Calu3 (cell line): ENCODE results near the gene SYNM. TPM values are rescaled to one million over a fixed set of nuclear protein-coding genes. Genes with fewer than 3 reads are reported as not detected.
"Not testable (repeated sequence)": the region's sequence is repeated elsewhere in the genome, so short reads cannot be mapped to it uniquely, and the experiment has no call there.

Source experiments
- BruUV-seq: library from RNA; stranded (reverse); fragments of 400-500 nt; replicated peaks from 2 replicates; lab custom pipeline; 2021; lab: Mats Ljungman, UMichigan
- CTCF ChIA-PET: fragments of 300-600 bp; sonication (Branson Sonifier 250); formaldehyde crosslinking; loops from one replicate; lab custom pipeline; 2022; ENCODE audit warnings: antibody characterized with exemption; lab: Charles Lee
- DNase-seq: peaks from one replicate; pipeline ENCODE4 v3.0.0; 2022
- H3K27ac Mint-ChIP-seq: one replicate; pipeline ENCODE4 v1.8.0; 2022; ENCODE audit warnings: mixed read lengths; ENCODE audit not compliant: unreplicated experiment
- H3K27me3 Mint-ChIP-seq: one replicate; pipeline ENCODE4 v1.8.0; 2022; ENCODE audit warnings: mixed read lengths; ENCODE audit not compliant: unreplicated experiment
- H3K36me3 Mint-ChIP-seq: one replicate; pipeline ENCODE4 v1.8.0; 2022; ENCODE audit warnings: mild to moderate bottlenecking, moderate library complexity, mixed read lengths; ENCODE audit not compliant: insufficient read depth, unreplicated experiment
- H3K4me1 Mint-ChIP-seq: one replicate; pipeline ENCODE4 v1.8.0; 2022; ENCODE audit warnings: mild to moderate bottlenecking, low read depth, mixed read lengths; ENCODE audit not compliant: unreplicated experiment
- H3K4me3 Mint-ChIP-seq: one replicate; pipeline ENCODE4 v1.8.0; 2022; ENCODE audit warnings: mild to moderate bottlenecking, low read depth, moderate library complexity, mixed read lengths; ENCODE audit not compliant: unreplicated experiment
- H3K9me3 Mint-ChIP-seq: one replicate; pipeline ENCODE4 v1.8.0; 2022; ENCODE audit warnings: low read depth, mixed read lengths; ENCODE audit not compliant: unreplicated experiment
- intact Hi-C: fragments of 100-400 bp; cut with micrococcal nuclease; formaldehyde crosslinking; loops from one replicate; pipeline ENCODE4 v1.10.0; 2022; ENCODE audit not compliant: unreplicated experiment
- total RNA-seq: library from RNA; stranded (reverse); gene quantifications from 2 replicates; pipeline ENCODE4 v1.2.3, GENCODE V29; 2022
- TF ChIP-seq, protein P1 (sequence below): fragments of 200-600 bp; IDR thresholded peaks from one replicate; pipeline ENCODE4 v1.8.0; 2022; ENCODE audit warnings: antibody characterized with exemption; ENCODE audit not compliant: unreplicated experiment

SYNM gene
- total RNA-seq, 1 experiment from 2014 or later: 7.8 TPM

DNA sequence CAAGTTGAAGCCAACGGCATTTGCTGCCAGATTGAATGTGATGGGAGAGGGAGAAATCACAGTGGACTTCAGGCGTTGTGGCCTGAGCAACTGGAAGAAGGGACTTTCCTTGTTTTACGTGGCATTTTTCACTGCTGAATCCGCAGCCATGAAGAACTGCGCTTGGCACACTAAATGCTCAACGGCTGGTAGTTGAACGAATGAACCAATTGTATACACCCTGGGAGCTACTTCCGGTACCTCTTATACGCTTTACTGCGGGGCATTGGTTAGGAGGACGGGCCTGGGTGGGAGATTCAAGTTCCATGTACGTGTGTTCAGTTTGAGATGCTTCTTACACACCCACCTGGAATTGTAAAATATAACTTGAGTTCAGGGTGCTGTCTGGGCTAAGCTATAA is 5.2 kb downstream of the SYNM start:
- no peaks in the 10 kb centered on the region for H3K9me3 Mint-ChIP-seq
- intact Hi-C loops: no loop called here

DNA sequence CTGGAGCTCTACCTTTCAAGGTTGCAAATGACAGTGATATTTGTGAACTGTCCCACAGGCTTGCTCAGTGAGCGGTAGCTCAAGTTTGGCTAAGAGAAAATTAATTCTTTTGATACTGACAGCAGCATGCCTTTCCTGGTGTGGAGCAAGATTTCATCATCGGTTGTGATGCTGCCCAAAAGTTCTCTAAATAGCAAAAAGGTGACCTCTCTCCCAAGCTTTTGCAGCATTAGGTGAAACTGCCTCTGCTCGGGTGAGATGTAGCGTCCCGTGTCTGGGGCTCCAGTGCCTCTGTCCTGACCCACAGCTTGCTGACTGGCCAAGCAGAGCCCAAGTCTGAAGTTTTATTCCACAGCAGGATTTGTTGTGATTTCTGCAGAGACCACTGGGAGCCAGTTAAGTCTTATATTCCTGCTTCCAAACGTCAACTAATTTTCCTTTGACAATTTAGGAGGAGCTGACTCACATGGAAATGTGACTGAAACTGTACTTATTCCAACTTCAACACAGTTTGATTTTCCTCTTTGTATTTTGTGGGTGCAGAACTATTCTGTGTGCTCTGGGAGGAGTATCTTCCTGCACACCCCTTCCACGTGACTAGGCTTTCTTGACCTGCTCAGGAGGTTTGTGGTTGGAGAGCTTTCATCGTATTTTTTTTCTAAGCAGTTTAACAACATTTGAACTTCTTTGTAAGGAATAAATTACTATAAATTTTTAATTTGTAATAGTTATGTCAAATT is 5.9 kb downstream of the SYNM start:
- H3K9me3 Mint-ChIP-seq: no peaks in the 10 kb centered on the region
- no TSS peak for BruUV-seq
- H3K27me3 Mint-ChIP-seq: peaks cover 14% of the 10 kb centered on the region
- H3K4me1 Mint-ChIP-seq: no peaks in the 10 kb centered on the region
- intact Hi-C loops: no loop called here
- H3K27ac Mint-ChIP-seq: no peak overlapping the region
- no peak for DNase-seq
- CTCF ChIA-PET: no interaction called here
- no peak overlapping the region for H3K4me3 Mint-ChIP-seq
- TF ChIP-seq, protein P1, sequence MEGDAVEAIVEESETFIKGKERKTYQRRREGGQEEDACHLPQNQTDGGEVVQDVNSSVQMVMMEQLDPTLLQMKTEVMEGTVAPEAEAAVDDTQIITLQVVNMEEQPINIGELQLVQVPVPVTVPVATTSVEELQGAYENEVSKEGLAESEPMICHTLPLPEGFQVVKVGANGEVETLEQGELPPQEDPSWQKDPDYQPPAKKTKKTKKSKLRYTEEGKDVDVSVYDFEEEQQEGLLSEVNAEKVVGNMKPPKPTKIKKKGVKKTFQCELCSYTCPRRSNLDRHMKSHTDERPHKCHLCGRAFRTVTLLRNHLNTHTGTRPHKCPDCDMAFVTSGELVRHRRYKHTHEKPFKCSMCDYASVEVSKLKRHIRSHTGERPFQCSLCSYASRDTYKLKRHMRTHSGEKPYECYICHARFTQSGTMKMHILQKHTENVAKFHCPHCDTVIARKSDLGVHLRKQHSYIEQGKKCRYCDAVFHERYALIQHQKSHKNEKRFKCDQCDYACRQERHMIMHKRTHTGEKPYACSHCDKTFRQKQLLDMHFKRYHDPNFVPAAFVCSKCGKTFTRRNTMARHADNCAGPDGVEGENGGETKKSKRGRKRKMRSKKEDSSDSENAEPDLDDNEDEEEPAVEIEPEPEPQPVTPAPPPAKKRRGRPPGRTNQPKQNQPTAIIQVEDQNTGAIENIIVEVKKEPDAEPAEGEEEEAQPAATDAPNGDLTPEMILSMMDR: no peak
- no peaks in the 10 kb centered on the region for H3K36me3 Mint-ChIP-seq

More for the DNA sequence above, 5.2 kb downstream of the SYNM start:
- TF ChIP-seq, protein P1: no peak
- peaks cover 3% of the 10 kb centered on the region for H3K36me3 Mint-ChIP-seq
- CTCF ChIA-PET: no interaction called here
- no peak overlapping the region for H3K4me3 Mint-ChIP-seq
- DNase-seq: no peak
- peaks cover 14% of the 10 kb centered on the region for H3K27me3 Mint-ChIP-seq
- H3K27ac Mint-ChIP-seq: no peak overlapping the region
- no TSS peak for BruUV-seq
- H3K4me1 Mint-ChIP-seq: no peaks in the 10 kb centered on the region

DNA sequence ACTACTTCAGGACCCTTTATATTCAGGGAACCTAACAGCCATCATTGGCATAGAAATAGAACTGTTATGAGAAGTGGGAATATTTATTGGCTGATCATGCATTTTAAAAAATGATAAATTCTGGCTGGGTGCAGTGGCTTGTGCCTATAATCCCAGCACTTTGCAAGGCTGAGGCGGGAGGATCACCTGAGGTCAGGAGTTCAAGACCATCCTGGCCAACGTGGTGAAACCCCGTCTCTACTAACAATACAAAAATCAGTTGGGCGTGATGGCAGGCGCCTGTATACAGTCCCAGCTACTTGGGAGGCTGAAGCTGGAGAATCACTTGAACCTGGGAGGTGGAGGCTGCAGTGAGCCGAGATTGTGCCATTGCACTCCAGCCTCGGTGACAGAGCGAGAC is 6.8 kb downstream of the SYNM start:
- BruUV-seq, DNase-seq, H3K36me3 Mint-ChIP-seq, intact Hi-C loops, H3K4me3 Mint-ChIP-seq, H3K4me1 Mint-ChIP-seq, H3K27me3 Mint-ChIP-seq, H3K27ac Mint-ChIP-seq, H3K9me3 Mint-ChIP-seq: not testable (repeated sequence)
- CTCF ChIA-PET: interaction anchor here (1.1 kb wide), 1 partner anchor 12 kb away, joined by 3 read pairs; no protein-coding TSS in a partner anchor

DNA sequence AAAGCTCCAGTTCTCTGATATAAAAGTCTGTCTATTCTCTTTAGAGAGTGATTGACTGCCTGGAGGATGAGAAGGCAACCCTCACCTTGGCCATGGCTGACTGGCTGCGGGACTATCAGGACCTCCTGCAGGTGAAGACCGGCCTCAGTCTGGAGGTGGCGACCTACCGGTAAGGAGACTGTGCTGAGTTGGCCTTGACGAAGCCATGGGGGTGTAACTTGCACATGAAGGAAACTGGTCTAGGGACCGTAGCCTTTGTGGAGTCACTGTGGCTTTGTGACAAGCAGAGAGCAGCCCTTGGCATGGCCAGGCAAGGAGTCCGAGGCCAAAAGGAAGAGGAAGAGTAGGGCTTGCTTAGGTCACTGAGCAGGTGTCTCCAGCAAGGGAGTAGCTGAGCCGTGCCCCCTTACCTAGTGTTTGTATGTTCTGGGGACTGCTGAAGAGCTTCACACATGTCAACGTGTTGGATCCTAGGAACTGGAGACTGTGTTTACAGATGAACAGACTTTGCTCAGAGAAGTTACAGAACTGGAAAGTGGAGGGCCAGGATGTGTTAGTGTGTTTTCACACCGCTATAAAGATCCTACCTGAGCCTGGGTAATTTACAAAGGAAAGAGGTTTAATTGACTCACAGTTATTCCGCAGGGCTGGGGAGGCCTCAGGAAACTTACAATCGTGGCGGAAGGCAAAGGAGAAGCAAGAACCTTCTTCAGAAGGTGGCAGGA is 8.8 kb downstream of the SYNM start:
- no peak overlapping the region for H3K27ac Mint-ChIP-seq

More for the DNA sequence above, 8.8 kb downstream of the SYNM start:
- Mint-ChIP-seq H3K9me3 (no peaks in the 10 kb centered on the region), H3K27me3 (no peaks in the 10 kb centered on the region), H3K4me1 (no peaks in the 10 kb centered on the region), H3K36me3 (no peaks in the 10 kb centered on the region), H3K4me3 (no peak overlapping the region)
- no TSS peak for BruUV-seq
- no peak for DNase-seq
- intact Hi-C loops: no loop called here
- CTCF ChIA-PET: interaction anchor here (0.5 to 0.6 kb wide), 2 partner anchors 27 to 98 kb away, joined by 3 read pairs; no protein-coding TSS in a partner anchor
- TF ChIP-seq, protein P1: no peak
